ENCODE measurements around the gene CXCL12. TPM values are rescaled to one million over a fixed set of nuclear protein-coding genes. Genes with fewer than 3 reads are reported as not detected.

Gene CXCL12
- total RNA-seq, 4 donors from 2014 or later, result 44.7 to 81.2 (median 56.9) TPM

DNA sequence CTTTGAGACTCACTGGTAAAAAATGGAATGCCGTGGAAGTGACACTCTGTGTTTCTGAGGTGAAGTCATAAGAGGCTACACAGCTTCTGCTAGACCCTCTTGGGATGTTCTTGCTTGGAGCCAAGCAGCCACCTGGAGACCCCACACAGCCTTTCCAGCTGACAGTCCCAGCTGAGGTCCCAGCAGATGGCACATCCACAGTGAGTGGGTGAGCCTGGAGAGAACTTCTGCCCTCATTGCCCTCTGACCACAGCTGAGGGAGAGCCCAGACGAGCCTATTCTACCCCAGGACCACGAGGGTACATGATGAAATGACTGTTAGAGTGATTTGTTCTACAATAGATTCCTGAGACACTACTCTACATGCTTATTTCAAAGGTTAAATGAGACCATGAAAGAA is 44.3 kb downstream of the CXCL12 start:
- ATAC-seq, result no peak
- Histone ChIP-seq H3K27ac (no peak overlapping the region), H3K4me3 (no peak overlapping the region), H3K27me3 (no peaks in the 10 kb centered on the region), H3K4me1 (no peaks in the 10 kb centered on the region), H3K9me3 (no peaks in the 10 kb centered on the region), H3K36me3 (no peaks in the 10 kb centered on the region)
- TF ChIP-seq, protein P1, sequence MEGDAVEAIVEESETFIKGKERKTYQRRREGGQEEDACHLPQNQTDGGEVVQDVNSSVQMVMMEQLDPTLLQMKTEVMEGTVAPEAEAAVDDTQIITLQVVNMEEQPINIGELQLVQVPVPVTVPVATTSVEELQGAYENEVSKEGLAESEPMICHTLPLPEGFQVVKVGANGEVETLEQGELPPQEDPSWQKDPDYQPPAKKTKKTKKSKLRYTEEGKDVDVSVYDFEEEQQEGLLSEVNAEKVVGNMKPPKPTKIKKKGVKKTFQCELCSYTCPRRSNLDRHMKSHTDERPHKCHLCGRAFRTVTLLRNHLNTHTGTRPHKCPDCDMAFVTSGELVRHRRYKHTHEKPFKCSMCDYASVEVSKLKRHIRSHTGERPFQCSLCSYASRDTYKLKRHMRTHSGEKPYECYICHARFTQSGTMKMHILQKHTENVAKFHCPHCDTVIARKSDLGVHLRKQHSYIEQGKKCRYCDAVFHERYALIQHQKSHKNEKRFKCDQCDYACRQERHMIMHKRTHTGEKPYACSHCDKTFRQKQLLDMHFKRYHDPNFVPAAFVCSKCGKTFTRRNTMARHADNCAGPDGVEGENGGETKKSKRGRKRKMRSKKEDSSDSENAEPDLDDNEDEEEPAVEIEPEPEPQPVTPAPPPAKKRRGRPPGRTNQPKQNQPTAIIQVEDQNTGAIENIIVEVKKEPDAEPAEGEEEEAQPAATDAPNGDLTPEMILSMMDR (IDR thresholded peaks at IDR 0.05), result no peak
- TF ChIP-seq POLR2A (IDR thresholded peaks at IDR 0.05), result no peak
- 50% methylated on average over 2 of the region's 3 CpGs; no CpG with 5 or more reads in 1 of the 2 donors for WGBS, 2 donors (ENCODE audit: low coverage in 1 of 2)

DNA sequence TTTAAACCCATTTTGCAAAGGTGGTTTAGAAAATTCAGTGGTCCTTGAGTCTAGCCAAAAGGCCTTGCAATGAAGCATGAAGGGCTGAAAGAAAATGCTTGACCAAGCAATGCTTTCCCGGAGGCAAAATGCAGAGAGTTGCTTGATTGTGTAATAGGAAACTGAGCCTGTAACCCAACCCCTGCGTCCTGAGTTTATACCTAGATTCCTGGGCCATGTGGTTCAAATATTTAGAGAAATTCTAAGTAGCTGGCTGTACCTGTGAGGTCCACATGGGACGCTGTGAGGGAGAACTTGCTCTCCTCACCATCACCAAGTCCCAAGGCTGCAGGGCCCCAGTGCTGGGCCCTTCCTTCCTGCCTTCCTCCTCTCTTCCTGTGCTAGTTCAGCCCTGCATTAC is 45.7 kb downstream of the CXCL12 start:
- no peak for TF ChIP-seq EP300 (IDR thresholded peaks at IDR 0.05)
- TF ChIP-seq POLR2AphosphoS5 (IDR thresholded peaks at IDR 0.05), result no peak
- no peak for TF ChIP-seq POLR2A (IDR thresholded peaks at IDR 0.05)
- TF ChIP-seq, protein P1 (IDR thresholded peaks at IDR 0.05), result no peak
- WGBS, 2 donors (ENCODE audit: low coverage in 1 of 2), result 67 to 77% methylated on average over 2 to 3 of the region's 3 CpGs
- no peaks in the 10 kb centered on the region for H3K9me3 ChIP-seq
- no peak overlapping the region for H3K27ac ChIP-seq
- ATAC-seq, result no peak
- H3K36me3 ChIP-seq, result no peaks in the 10 kb centered on the region
- H3K27me3 ChIP-seq, result no peaks in the 10 kb centered on the region
- no peaks in the 10 kb centered on the region for H3K4me1 ChIP-seq
- no peak overlapping the region for H3K4me3 ChIP-seq

DNA sequence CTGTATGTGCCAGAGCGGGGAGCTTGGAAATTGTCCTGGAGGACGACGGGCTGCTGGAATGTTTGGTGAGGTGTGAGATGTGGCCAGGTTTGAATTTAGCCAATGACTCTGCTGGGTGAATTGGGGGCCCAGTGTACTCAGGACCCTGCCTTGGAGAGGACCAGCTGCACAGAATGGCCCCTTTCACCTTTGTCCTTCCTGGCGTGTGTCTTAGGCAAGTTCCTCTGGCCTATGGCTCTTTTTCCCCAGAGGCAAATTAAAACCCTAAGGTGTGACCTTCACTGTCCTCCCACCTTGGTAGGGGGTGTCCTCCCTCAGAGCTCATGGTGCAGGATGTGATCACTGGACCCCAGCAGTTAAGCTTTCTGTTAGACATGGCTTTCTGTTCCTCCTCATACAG is 47.8 kb downstream of the CXCL12 start:
- Histone ChIP-seq H3K4me3 (no peak overlapping the region), H3K4me1 (no peaks in the 10 kb centered on the region), H3K27me3 (no peaks in the 10 kb centered on the region), H3K36me3 (no peaks in the 10 kb centered on the region), H3K9me3 (no peaks in the 10 kb centered on the region), H3K27ac (no peak overlapping the region)
- TF ChIP-seq, protein P1 (IDR thresholded peaks at IDR 0.05), result no peak
- no peak for TF ChIP-seq POLR2A (IDR thresholded peaks at IDR 0.05)
- no peak for TF ChIP-seq EP300 (IDR thresholded peaks at IDR 0.05)
- WGBS, 2 donors (ENCODE audit: low coverage in 1 of 2), result 89% methylated on average over 3 of the region's 4 CpGs; no CpG with 5 or more reads in 1 of the 2 donors
- ATAC-seq, result no peak

DNA sequence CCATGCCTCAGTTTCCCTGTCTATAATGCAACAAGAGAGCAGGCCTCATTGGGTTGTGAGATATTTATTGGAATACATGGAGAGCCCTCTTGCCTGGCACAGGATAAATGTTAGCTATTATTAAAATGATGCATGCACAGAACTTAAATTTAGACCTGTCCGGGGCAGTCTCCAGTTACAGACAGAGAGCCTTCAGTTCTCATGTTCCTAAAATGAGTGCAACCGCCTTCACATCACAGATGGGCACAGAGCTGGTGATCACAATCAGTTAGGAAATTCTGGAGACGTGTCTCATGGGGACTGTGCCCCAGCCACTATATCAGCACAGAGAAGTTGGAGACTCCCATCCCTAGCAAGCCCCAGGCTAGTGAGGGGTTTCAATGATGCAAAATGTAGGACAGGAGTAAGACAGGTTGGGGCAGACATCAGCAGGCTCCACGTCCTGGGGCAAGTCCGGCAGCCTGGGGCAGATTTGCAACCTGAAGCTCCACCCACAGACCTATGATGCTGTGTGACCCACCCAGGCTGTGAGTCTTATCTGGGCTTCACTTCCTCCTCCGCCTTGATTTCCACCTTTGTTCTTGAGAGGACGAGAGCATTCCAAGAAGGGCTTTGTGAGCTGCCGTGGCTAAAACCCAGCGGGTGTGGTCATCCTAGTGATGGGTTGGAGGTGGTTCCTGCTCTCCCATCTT is 49.4 kb downstream of the CXCL12 start:
- no peak overlapping the region for H3K27ac ChIP-seq
- no peaks in the 10 kb centered on the region for H3K36me3 ChIP-seq
- ATAC-seq, result no peak
- no peak overlapping the region for H3K4me3 ChIP-seq
- 65 to 78% methylated on average over 4 to 6 of the region's 9 CpGs for WGBS, 2 donors (ENCODE audit: low coverage in 1 of 2)
- TF ChIP-seq POLR2AphosphoS5 (IDR thresholded peaks at IDR 0.05) (no peak), EP300 (IDR thresholded peaks at IDR 0.05) (no peak), POLR2A (IDR thresholded peaks at IDR 0.05) (no peak)
- TF ChIP-seq, protein P1 (IDR thresholded peaks at IDR 0.05), result no peak
- no peaks in the 10 kb centered on the region for H3K4me1 ChIP-seq
- no peaks in the 10 kb centered on the region for H3K9me3 ChIP-seq
- no peaks in the 10 kb centered on the region for H3K27me3 ChIP-seq

DNA sequence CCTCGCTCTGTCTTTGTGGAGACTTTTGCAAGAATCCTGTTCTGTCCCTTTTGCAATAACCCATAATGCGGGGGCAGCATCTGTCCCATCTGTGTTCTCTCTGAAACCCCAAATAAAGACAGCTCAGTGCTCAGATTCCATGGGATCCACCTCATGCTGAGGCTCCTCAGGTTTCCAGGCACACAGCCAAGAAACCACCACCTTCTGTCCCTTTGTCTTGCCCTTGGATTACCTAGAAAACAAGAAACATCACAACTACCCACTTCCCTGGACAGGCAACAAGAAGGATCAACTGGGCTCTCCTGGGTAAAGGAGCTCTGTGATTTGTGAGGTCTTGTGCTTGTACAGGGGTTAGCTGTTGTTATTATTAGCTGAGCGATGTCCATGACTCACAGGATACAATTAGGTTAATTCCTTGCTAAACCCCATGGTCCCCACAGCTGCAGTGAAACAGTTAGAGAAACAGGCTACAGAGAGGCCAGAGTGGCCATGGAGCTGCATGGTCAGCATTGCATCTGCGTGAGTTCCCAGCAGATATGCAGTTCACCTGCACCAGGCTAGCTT is 50.2 kb downstream of the CXCL12 start:
- Histone ChIP-seq H3K4me1 (no peaks in the 10 kb centered on the region), H3K9me3 (no peaks in the 10 kb centered on the region), H3K4me3 (no peak overlapping the region), H3K27ac (no peak overlapping the region), H3K27me3 (no peaks in the 10 kb centered on the region), H3K36me3 (no peaks in the 10 kb centered on the region)
- TF ChIP-seq POLR2AphosphoS5 (IDR thresholded peaks at IDR 0.05) (no peak), EP300 (IDR thresholded peaks at IDR 0.05) (no peak), POLR2A (IDR thresholded peaks at IDR 0.05) (no peak)
- TF ChIP-seq, protein P1 (IDR thresholded peaks at IDR 0.05), result no peak
- 61 to 100% methylated on average over 1 to 2 of the region's 4 CpGs for WGBS, 2 donors (ENCODE audit: low coverage in 1 of 2)
- ATAC-seq, result no peak
